ENCODE data around the gene RERE. TPM values are rescaled to one million over a fixed set of nuclear protein-coding genes. Genes with fewer than 3 reads are reported as not detected.

Gene RERE
- total RNA-seq, 1 donor from 2014 or later, result 124 TPM

- Histone ChIP-seq H2AFZ (ENCODE audit: low read depth, low read length) (no peak overlapping the region), H3K4me2 (ENCODE audit: low read length) (no peak overlapping the region), H4K20me1 (ENCODE audit: insufficient read depth, low read length) (peaks cover 59% of the 10 kb centered on the region)
Measured at GRCh38 chr1:8687538-8687937, 129.9 kb downstream of the RERE start.

GRCh38 chr1:8687039-8687438 is 130.4 kb downstream of the RERE start:
- no peak overlapping the region for H2AFZ ChIP-seq (ENCODE audit: low read depth, low read length)
- Mint-ChIP-seq H3K36me3 (ENCODE audit: low read depth, unreplicated experiment) (peaks cover 11% of the 10 kb centered on the region), H3K27ac (ENCODE audit: unreplicated experiment) (no peak overlapping the region), H3K4me1 (ENCODE audit: low read depth, unreplicated experiment) (peaks cover 19% of the 10 kb centered on the region), H3K27me3 (ENCODE audit: low read depth, unreplicated experiment) (no peaks in the 10 kb centered on the region), H3K9me3 (ENCODE audit: unreplicated experiment) (peaks cover 3% of the 10 kb centered on the region), H3K4me3 (ENCODE audit: unreplicated experiment) (no peak overlapping the region)
- TF ChIP-seq CTCF (IDR thresholded peaks at IDR 0.05; ENCODE audit: insufficient read depth, low read depth, low read length) (no peak), EZH2 (IDR thresholded peaks at IDR 0.05; ENCODE audit: insufficient read depth, low read length) (no peak)
- H3K27me3 ChIP-seq (ENCODE audit: insufficient read depth, low read length), result no peaks in the 10 kb centered on the region
- no peak overlapping the region for H3K4me3 ChIP-seq (ENCODE audit: insufficient read depth, low read depth, low read length)
- no peaks in the 10 kb centered on the region for H3K9me3 ChIP-seq (ENCODE audit: insufficient read depth, low read depth, low read length)
- FAIRE-seq, result no peak
- H3K27ac ChIP-seq (ENCODE audit: low read depth, low read length), result no peak overlapping the region
- peak overlapping the region; percentile 16 for H3K9ac ChIP-seq (ENCODE audit: low read length)
- H4K20me1 ChIP-seq (ENCODE audit: insufficient read depth, low read length), result peaks cover 54% of the 10 kb centered on the region
- peaks cover 82% of the 10 kb centered on the region for H3K79me2 ChIP-seq (ENCODE audit: insufficient read depth, low read length)
- H3K4me1 ChIP-seq (ENCODE audit: insufficient read depth, low read length), result peaks cover 3% of the 10 kb centered on the region
- H3K4me2 ChIP-seq (ENCODE audit: low read length), result peak overlapping the region; percentile 62
- DNase-seq (ENCODE audit: low read depth), result no peak
- H3K36me3 ChIP-seq (ENCODE audit: insufficient read depth, low read length), result no peaks in the 10 kb centered on the region

More at GRCh38 chr1:8687538-8687937, 129.9 kb downstream of the RERE start:
- Mint-ChIP-seq H3K27ac (ENCODE audit: unreplicated experiment) (no peak overlapping the region), H3K4me1 (ENCODE audit: low read depth, unreplicated experiment) (peaks cover 18% of the 10 kb centered on the region), H3K4me3 (ENCODE audit: unreplicated experiment) (no peak overlapping the region), H3K36me3 (ENCODE audit: low read depth, unreplicated experiment) (peaks cover 11% of the 10 kb centered on the region), H3K9me3 (ENCODE audit: unreplicated experiment) (peaks cover 3% of the 10 kb centered on the region), H3K27me3 (ENCODE audit: low read depth, unreplicated experiment) (no peaks in the 10 kb centered on the region)
- Histone ChIP-seq H3K36me3 (ENCODE audit: insufficient read depth, low read length) (no peaks in the 10 kb centered on the region), H3K27me3 (ENCODE audit: insufficient read depth, low read length) (no peaks in the 10 kb centered on the region), H3K4me1 (ENCODE audit: insufficient read depth, low read length) (peaks cover 3% of the 10 kb centered on the region), H3K79me2 (ENCODE audit: insufficient read depth, low read length) (peaks cover 82% of the 10 kb centered on the region), H3K9ac (ENCODE audit: low read length) (no peak overlapping the region), H3K27ac (ENCODE audit: low read depth, low read length) (no peak overlapping the region), H3K4me3 (ENCODE audit: insufficient read depth, low read depth, low read length) (no peak overlapping the region), H3K9me3 (ENCODE audit: insufficient read depth, low read depth, low read length) (no peaks in the 10 kb centered on the region)
- DNase-seq (ENCODE audit: low read depth), result no peak
- no peak for TF ChIP-seq CTCF (IDR thresholded peaks at IDR 0.05; ENCODE audit: insufficient read depth, low read depth, low read length)
- TF ChIP-seq EZH2 (IDR thresholded peaks at IDR 0.05; ENCODE audit: insufficient read depth, low read length), result no peak
- FAIRE-seq, result no peak

- no peak overlapping the region for H3K27ac Mint-ChIP-seq (ENCODE audit: unreplicated experiment)
- no peak for FAIRE-seq
Measured at GRCh38 chr1:8685463-8685862, 132.0 kb downstream of the RERE start.

More at GRCh38 chr1:8685463-8685862, 132.0 kb downstream of the RERE start:
- H4K20me1 ChIP-seq (ENCODE audit: insufficient read depth, low read length), result peaks cover 49% of the 10 kb centered on the region
- H3K36me3 ChIP-seq (ENCODE audit: insufficient read depth, low read length), result no peaks in the 10 kb centered on the region
- H3K4me3 Mint-ChIP-seq (ENCODE audit: unreplicated experiment), result no peak overlapping the region
- no peak overlapping the region for H3K27ac ChIP-seq (ENCODE audit: low read depth, low read length)
- peaks cover 3% of the 10 kb centered on the region for H3K9me3 Mint-ChIP-seq (ENCODE audit: unreplicated experiment)
- H3K9me3 ChIP-seq (ENCODE audit: insufficient read depth, low read depth, low read length), result no peaks in the 10 kb centered on the region
- H3K4me2 ChIP-seq (ENCODE audit: low read length), result no peak overlapping the region
- TF ChIP-seq CTCF (IDR thresholded peaks at IDR 0.05; ENCODE audit: insufficient read depth, low read depth, low read length) (no peak), EZH2 (IDR thresholded peaks at IDR 0.05; ENCODE audit: insufficient read depth, low read length) (no peak)
- no peak overlapping the region for H3K4me3 ChIP-seq (ENCODE audit: insufficient read depth, low read depth, low read length)
- H3K27me3 ChIP-seq (ENCODE audit: insufficient read depth, low read length), result no peaks in the 10 kb centered on the region
- H3K4me1 Mint-ChIP-seq (ENCODE audit: low read depth, unreplicated experiment), result peaks cover 23% of the 10 kb centered on the region
- no peak overlapping the region for H2AFZ ChIP-seq (ENCODE audit: low read depth, low read length)
- H3K36me3 Mint-ChIP-seq (ENCODE audit: low read depth, unreplicated experiment), result peaks cover 11% of the 10 kb centered on the region
- peaks cover 80% of the 10 kb centered on the region for H3K79me2 ChIP-seq (ENCODE audit: insufficient read depth, low read length)
- H3K4me1 ChIP-seq (ENCODE audit: insufficient read depth, low read length), result peaks cover 3% of the 10 kb centered on the region
- H3K9ac ChIP-seq (ENCODE audit: low read length), result no peak overlapping the region
- H3K27me3 Mint-ChIP-seq (ENCODE audit: low read depth, unreplicated experiment), result no peaks in the 10 kb centered on the region
- DNase-seq (ENCODE audit: low read depth), result no peak
